ENCODE measurements around the gene FAM209B. TPM values are rescaled to one million over a fixed set of nuclear protein-coding genes. Genes with fewer than 3 reads are reported as not detected.
"Not testable (repeated sequence)": the region's sequence is repeated elsewhere in the genome, so short reads cannot be mapped to it uniquely, and the experiment has no call there.

FAM209B gene
- total RNA-seq, 1 donor from 2014 or later, result not detected

DNA sequence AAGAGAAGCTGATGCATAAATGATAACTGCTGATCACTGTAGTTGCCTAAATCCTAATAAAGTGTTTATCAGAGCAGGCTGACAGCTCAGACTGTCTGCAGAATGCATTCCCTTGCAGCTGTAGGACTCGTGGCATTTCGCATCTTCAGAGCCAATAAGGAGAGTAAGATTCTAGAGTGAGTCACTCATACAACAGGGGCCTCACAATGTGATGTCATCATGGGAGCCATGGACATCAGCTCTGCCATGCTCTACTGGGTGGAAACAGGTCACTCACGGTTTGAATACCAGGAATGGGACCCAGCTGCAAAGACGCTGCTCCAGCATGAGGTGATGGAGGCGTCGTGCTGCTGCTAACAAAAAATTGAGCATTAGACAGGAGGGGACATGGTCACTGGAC, 7.4 kb downstream of the FAM209B start:
- no peak for DNase-seq (ENCODE audit: low spot score)

DNA sequence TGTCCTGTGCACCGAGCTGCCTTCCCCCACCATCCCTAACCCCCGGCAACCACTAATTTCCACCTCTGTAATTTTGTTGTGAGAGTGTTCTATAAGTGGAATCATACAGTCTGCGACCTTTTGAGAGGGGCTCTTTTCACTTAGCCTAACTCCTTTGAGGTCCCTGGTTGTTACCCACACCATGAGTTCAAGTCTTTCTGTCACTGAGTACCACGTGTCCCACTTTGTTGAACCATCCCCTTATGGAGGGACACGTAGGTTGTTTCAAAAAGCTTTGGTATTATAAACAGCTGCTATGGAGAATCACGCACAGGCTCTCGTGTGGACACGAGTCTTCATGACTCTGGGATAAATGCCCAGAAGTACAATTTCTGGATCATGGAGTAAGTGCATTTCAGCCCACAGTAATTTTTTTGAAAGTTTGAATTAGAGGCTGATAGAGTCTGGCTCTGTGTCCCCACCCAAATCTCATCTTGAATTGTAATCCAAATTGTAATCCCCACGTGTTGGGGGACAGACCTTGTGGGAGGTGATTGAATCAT, 9.5 kb downstream of the FAM209B start:
- DNase-seq (ENCODE audit: low spot score), result no peak

DNA sequence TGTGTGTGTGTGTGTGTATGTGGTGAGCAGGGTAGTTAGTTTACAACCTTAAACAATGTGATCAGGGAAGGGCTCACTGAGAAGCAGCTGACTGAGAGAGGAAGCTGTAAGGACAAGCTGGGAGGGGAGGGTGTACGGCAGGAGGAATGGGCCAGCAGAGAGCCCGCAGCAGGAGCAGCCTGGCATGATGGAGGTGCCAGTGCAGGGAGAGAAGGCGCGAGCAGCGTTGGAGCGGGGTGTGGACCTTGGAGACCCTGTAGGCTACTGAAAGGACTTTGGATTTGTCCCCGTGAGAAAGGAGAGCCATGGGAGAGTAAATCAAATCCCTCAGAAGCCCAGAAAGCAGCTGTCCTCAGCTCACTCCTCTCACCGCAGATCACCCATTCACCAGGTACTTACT, 18.5 kb downstream of the FAM209B start:
- no peak for DNase-seq (ENCODE audit: low spot score)

DNA sequence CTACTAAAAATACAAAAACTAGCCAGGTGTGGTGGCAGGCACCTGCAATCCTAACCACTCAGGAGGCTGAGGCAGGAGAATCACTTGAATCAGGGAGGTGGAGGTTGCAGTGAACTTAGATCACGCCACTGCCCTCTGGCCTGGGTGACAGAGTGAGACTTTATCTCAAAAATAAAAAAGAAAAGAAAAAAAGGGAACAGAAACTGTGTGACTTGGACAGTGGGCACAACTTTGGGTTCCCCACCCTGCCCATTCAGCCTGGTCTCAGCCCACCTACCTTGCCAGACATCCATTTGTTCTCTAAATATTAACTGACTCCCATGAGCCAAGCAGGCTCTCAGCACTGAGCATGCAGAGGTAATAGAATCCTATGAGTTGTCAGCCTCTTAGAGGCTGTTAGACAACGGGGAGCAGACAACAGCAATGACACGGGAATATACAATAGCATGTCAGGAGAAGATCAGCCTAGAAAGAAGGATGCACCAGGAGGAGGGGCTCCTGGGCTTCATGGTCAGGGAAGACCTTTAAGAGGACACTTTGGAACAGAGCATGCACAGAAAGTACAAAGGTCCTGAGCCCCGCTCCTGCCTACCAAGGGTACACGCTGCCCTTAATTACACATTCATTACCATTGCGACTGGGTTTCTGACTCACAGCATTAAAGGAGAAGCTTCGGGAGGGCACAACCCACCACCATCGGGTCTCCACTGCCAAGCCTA, 20.0 kb downstream of the FAM209B start:
- no peak for DNase-seq (ENCODE audit: low spot score)

DNA sequence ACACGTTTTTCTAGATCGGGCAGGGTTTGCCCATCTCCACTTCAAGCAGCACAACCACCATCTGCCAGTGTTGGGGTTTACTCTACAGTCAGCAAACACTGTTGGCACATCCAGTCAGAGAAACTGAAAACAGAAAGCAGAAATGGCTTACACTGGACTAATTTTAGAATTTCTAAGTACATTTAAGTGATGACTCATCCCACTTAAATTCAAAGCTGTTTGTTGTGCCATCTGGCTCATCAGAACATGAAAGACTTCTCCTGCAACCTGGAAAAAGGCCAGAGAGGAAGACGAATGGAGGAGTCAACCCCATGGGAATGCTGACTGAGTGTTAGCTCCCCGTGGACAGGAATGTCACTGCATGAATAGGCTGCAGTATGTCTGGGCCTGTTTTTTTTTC, 21.8 kb downstream of the FAM209B start:
- DNase-seq (ENCODE audit: low spot score), result no peak

DNA sequence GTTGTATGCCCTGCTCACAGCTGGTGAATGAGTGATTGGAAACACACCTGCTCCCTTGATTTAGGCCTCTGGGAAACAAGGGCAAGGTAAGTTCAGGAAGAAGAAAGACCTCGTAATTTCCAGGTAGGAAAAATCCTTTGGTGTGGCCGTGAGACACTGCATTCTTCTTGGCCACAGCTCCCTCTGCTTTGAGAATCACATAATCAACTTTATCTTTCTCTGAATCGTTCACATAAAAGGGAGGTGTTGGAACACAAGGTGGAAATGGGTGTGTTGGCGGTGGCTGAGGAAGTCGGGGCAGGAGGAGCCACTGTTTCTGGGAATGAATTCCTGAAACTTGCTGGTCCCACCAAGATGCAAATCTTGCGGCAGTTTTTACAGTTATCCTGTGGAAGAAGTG, 25.9 kb downstream of the FAM209B start:
- no peak for DNase-seq (ENCODE audit: low spot score)

DNA sequence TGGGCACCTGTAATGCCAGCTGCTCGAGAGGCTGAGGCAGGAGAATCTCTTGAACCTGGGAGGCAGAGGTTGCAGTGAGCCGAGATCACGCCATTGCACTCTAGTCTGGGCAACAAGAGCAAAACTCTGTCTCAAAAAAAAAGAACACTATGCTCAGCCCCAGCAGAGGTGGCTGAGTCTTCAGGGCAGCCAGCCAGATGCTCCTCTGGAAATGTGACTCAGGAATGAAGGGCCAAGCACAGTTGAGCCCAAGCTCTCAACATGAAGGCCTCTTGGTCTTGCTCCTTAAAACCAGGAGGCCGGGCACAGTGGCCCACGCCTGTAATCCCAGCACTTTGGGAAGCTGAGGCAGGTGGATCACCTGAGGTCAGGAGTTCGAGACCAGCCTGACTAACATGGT, 31.5 kb downstream of the FAM209B start:
- DNase-seq (ENCODE audit: low spot score), result not testable (repeated sequence)

DNA sequence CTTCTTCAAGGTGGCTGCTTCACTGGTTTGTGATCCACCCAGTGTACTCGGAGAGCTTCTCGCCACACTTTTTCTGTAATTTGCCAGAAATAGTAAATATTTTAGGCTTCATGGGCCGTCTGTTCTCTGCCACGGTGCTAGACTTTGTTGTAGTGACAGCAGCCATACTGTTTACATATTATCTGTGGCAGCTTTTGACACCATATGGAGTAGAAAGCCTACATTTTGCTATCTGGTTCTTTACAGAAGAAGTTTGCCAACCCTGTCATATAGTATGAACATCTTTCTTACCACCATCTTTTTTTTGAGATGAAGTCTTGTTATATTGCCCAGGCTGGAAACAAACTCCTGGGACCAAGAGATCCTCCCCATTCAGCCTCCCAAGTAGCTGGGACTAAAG, 32.5 kb downstream of the FAM209B start:
- DNase-seq (ENCODE audit: low spot score), result no peak

DNA sequence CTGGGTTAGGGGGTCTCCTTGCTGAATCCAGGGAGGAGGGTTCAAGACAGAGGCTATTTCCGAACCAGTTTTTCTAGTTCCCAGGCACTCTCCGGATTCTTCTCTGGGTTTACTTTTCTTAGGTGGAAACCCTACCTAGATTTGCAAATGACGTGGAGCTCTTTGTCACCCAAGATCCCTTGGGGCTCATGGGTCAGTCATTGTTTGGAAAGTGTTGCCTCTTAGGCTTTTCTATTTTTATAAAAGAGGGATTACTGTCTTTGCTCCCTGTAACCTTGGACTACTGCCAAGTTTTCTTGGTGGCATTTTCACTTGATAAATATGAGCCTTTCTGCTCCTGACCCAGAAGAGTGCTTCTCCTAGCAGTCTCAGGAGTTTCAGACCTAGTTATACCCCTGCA, 33.6 kb downstream of the FAM209B start:
- no peak for DNase-seq (ENCODE audit: low spot score)

DNA sequence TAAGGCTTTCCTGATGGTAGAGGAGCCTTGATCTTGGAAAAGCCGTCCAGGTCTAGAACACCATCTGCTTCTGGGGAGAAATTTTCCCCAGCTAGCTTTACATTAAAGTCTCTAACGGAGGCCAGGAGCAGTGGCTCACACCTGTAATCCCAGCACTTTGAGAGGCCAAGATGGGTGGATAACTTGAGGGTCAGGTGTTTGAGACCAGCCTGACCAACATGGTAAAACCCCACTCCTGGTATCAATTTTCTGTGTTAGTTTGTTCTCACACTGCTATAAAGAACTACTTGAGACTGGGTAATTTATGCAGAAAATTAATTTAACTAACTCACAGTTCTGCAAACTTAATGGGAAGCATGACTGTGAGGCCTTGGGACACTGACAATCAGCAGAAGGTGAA, 37.8 kb downstream of the FAM209B start:
- DNase-seq (ENCODE audit: low spot score), result no peak

DNA sequence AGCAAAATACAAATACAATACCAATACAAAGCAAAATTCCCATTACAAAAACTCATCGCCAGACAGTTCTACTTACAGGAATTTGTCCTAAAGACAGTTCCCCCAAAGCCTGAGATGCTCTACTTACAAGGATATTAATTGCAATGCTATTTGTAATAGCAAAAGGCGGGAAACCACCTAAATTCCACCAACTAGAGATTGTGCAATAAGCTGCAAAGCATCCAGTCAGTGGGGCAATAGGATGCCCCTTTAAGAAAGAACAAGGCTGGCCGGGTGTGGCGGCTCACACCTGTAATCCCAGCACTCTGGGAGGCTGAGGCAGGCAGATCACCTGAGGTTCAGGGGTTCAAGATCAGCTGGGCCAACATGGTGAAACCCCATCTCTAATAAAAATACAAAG, 39.1 kb downstream of the FAM209B start:
- no peak for DNase-seq (ENCODE audit: low spot score)

DNA sequence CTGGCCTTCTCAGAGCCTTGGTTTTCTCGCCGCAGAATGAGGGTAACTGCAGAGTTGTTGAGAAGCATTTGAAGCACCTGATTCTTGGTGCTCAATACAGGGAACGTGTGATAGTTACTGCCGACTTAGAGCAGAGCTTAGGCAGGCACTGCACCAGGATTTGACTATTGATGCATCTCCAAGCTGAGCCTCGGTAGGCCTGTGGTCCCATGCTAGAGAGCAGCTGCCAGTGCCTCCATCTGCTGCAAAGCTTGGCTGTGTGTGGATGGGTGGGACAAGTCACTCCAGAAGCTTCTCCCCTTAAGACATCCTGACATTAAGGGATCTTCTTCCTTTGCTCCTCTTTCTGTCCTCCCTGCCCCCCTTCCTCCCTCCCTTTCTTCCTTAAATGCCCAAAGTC, 40.9 kb downstream of the FAM209B start:
- no peak for DNase-seq (ENCODE audit: low spot score)

DNA sequence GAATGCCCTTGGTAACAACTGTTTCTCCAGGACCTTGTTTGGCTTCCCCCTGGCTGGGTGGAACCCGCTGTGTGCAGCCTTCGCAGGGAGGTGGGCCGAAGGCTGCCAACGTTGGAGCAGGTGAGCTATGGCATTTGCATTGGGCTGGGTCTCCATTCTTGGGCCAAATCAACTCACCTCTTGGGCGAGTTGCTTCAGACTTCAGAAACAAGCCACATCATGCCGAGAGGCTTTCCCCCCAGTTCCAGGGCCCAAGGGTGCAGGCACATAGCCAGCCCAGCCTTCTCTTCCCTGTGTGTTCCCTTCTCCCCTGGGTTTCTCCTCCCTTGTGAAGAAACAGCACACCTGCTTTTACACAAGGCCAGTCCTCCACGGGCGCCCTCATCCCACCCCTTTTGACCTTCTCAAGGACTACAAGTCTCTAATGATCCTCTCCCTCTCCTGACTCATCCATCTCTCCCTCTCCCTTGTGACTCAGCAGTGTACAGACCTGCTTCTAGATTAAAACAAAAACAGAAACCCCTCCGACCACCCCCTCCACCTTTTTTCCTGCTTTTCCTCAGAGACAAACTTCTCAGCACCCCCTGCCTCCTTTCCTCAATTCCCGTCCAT, 41.6 kb downstream of the FAM209B start:
- DNase-seq (ENCODE audit: low spot score), result peak; percentile 47

DNA sequence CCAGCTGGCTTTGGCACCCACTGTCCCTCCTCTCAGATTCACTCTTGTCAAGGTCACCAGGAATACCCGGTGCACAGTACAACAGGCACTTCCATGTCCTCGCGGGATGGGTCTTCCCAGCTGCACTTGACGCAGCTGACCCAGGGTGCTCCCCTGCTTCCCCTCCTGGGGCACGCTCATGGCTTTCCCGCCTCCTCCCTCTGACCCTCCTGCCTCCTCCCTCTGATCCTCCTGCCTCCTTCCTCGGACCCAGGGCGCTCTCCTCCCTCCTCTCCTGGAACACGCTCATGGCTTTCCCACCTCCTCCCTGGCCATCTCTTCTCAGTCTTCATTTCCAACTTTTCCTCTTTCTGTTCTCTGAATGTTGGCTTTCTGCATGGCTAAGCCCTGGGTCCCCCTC, 42.1 kb downstream of the FAM209B start:
- DNase-seq (ENCODE audit: low spot score), result no peak

DNA sequence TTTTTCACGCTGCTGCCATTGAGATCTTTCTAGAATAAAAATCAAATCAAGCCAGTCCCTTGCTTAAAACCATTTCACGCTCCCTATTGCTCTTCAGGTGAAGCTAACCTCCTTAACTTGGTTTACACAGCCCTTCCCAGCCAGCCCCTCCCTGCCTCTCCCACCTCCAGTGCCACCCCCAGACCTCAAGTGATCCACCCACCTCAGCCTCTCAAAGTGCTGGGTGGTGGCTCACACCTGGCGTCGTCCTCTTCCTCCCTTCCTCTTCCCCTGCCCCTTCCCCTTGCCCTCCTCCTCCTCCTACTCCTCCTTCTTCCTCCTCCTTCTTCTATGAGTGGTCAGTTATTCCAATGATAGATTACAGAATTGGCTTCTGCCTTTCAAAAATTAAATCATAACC, 42.9 kb downstream of the FAM209B start:
- no peak for DNase-seq (ENCODE audit: low spot score)

DNA sequence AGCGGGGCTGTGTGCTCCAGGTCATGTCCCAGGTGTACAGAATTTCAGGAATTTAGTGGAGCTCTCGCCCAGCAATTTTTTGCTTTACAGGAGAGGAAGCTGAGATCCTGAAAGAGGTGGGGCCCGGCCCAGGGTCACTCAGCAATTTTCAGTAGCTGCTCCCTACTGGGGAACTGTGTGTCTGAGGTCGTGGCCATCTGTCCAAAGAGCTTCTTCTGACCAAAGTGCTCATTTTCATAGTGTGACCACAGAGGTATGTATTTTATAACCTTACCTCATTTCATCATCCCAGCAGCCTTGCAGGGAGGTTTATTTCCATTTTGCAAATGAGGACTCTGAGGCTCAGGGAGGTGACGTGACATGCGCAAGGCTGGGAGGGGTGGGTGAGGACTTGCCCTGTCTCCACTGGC, 46.3 kb downstream of the FAM209B start:
- DNase-seq (ENCODE audit: low spot score), result no peak

DNA sequence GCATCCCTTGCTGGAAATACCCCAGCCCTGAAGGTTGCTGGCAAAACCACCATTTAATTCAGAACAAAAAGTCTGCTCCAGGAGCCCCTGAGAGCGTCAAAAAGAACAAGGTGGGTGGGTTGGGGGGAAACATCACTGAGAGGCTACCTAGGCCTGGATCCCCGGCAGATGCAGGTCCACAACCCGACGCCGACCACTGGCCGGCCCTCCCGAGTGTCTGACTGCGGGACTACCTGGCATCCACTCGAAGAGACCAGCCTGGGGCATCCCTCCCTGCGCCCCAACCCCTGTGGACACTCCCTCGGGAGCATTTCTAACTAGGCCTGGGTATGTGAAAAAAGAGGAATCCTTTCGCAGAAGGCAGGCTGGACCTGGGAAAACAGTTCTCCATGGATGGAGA, 47.2 kb downstream of the FAM209B start:
- DNase-seq (ENCODE audit: low spot score), result no peak

DNA sequence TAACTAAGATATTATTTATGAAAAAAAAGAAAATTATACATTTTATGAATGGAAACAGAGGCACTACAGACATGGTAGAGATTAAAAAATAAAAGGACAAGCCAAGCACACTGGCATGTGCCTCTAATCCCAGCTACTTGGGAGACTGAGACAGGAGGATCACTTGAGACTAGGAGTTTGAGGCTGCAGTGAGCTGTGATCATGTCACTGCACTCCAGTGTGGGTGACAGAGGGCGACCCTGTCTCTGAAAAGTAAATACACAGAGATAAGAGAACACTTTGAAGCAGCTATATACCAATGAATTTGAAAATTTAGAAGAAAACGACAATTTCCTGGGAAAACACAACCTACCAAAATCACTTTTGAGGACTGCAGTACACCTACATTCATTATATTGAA, 48.7 kb downstream of the FAM209B start:
- no peak for DNase-seq (ENCODE audit: low spot score)

DNA sequence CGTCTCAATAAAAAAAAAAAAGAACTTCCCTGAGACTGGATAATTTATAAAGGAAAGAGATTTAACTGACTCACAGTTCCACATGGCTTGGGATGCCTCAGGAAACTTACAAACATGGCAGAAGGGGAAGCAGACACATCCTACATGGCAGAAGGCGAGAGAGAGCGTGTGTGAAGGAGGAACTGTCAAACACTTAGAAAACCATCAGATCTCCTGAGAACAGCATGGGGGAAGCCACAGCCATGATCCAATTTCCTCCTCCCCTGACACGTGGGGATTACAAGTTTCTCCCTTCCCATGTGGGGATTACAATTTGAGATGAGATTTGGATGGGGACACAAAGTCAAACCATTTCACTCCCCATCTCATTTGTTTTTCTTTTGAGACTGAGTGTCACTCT, 49.5 kb downstream of the FAM209B start:
- DNase-seq (ENCODE audit: low spot score), result no peak

DNA sequence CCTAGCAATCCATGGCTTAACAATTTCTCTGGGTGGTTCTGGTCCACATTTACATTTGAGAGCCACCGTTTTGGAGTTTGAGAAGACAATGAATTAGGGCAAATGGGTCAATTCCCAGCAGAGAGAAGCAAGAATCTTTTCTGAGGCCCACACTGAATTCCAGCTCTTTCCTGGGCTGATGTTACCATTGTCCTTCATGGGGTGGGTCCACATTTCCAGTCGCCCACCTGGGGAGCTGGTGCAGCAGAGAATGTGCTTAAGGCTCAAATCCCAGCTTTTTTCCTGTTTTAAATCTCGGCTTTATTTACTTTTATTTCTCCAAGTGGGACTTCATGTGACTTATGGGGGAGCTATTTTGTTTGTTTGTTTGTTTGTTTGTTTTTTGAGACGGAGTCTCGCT, 51.9 kb downstream of the FAM209B start:
- no peak for DNase-seq (ENCODE audit: low spot score)
